Vagina (tissue), 2 donors: ENCODE results near the gene OGN.

Experiments used
- CTCF ChIP-seq, 3 experiments: fragments of 450-650 bp in 2 of 3; fragments of 200-600 bp in 1 of 3; sonication (generic) in 1 of 3; IDR thresholded peaks; one replicate each; pipeline ENCODE4 v1.5.1; 2017 to 2019; ENCODE audit warnings: antibody characterized with exemption in 3 of 3, mild to moderate bottlenecking in 2 of 3, moderate library complexity in 2 of 3
- POLR2A ChIP-seq, 2 donors: fragments of 450-650 bp; IDR thresholded peaks; one replicate each; pipeline ENCODE4 v1.6.1; 2017; ENCODE audit warnings: antibody characterized with exemption in 2 of 2, mild to moderate bottlenecking in 2 of 2, moderate library complexity in 2 of 2
- POLR2AphosphoS5 ChIP-seq, 2 donors: sonication (generic); formaldehyde crosslinking; IDR thresholded peaks; one replicate each; pipeline ENCODE4 v1.9.0; 2017; ENCODE audit warnings: antibody characterized with exemption in 2 of 2, mild to moderate bottlenecking in 2 of 2, low read depth in 1 of 2; ENCODE audit not compliant: insufficient read depth in 1 of 2

GRCh38 chr9:92397853-92398252 lies 6.5 kb downstream of the OGN start:
- TF ChIP-seq POLR2A (IDR thresholded peaks at IDR 0.05) (no peak), POLR2AphosphoS5 (IDR thresholded peaks at IDR 0.05; ENCODE audit: insufficient read depth in 1 of 2, low read depth in 1 of 2) (no peak), CTCF (IDR thresholded peaks at IDR 0.05) (no peak)
